HL-60 (cell line): ENCODE measurements around the gene ZNF292.
"Not testable (repeated sequence)": the region's sequence is repeated elsewhere in the genome, so short reads cannot be mapped to it uniquely, and the experiment has no call there.

ENCODE experiments used
- DNase-seq, 2 experiments: peaks; one replicate each; pipeline ENCODE4 v3.0.0-alpha.2; 2010 to 2020; ENCODE audit warnings: low read depth in 1 of 2, low spot score in 1 of 2
- H3K27ac ChIP-seq: fragments of 250-450 bp; sonication (Bioruptor Pico); replicated peaks from 2 replicates; pipeline ENCODE4 v1.5.1; 2020; ENCODE audit warnings: mild to moderate bottlenecking, moderate library complexity
- H3K27me3 ChIP-seq: fragments of 250-450 bp; sonication (Bioruptor Pico); 2 replicates; pipeline ENCODE4 v1.5.1; 2021; ENCODE audit warnings: mild to moderate bottlenecking, moderate library complexity; ENCODE audit not compliant: insufficient read depth, poor library complexity, severe bottlenecking
- H3K4me3 ChIP-seq: replicated peaks from 2 replicates; pipeline ENCODE4 v1.5.1; 2011; ENCODE audit warnings: mild to moderate bottlenecking, control low read depth, low read length; ENCODE audit not compliant: insufficient read depth
- CTCF ChIP-seq: IDR thresholded peaks from one replicate; pipeline ENCODE4 v1.5.1; 2011; ENCODE audit warnings: low read length, control low read depth, inconsistent platforms; ENCODE audit not compliant: insufficient read depth
- GABPA ChIP-seq: IDR thresholded peaks from 2 replicates; pipeline ENCODE4 v1.6.1; 2012; ENCODE audit warnings: low read depth
- POLR2AphosphoS5 ChIP-seq: IDR thresholded peaks from 2 replicates; pipeline ENCODE4 v1.6.1; 2012; ENCODE audit warnings: low read depth
- REST ChIP-seq: IDR thresholded peaks from 2 replicates; pipeline ENCODE4 v1.6.1; 2012; ENCODE audit warnings: low read depth; ENCODE audit not compliant: insufficient replicate concordance
- SPI1 ChIP-seq: IDR thresholded peaks from 2 replicates; pipeline ENCODE4 v1.6.1; 2012; ENCODE audit warnings: low read depth, mild to moderate bottlenecking, borderline replicate concordance

The ZNF292 gene

GRCh38 chr6:87225937-87226336, 70.6 kb downstream of the ZNF292 start:
- no peak overlapping the region for H3K4me3 ChIP-seq
- H3K27ac ChIP-seq, result no peak overlapping the region
- no peak for DNase-seq
- TF ChIP-seq CTCF, result no peak
- TF ChIP-seq GABPA, result no peak
- no peak for TF ChIP-seq SPI1
- TF ChIP-seq REST, result no peak
- no peak for TF ChIP-seq POLR2AphosphoS5
- no peaks in the 10 kb centered on the region for H3K27me3 ChIP-seq

GRCh38 chr6:87230801-87231200, 75.4 kb downstream of the ZNF292 start:
- DNase-seq, result no peak
- no peak overlapping the region for H3K27ac ChIP-seq
- no peak for TF ChIP-seq SPI1
- TF ChIP-seq CTCF, result no peak
- TF ChIP-seq GABPA, result no peak
- TF ChIP-seq REST, result no peak
- no peak for TF ChIP-seq POLR2AphosphoS5
- H3K27me3 ChIP-seq, result no peaks in the 10 kb centered on the region
- H3K4me3 ChIP-seq, result no peak overlapping the region

GRCh38 chr6:87237804-87238203, 82.4 kb downstream of the ZNF292 start:
- no peaks in the 10 kb centered on the region for H3K27me3 ChIP-seq
- no peak for TF ChIP-seq REST
- no peak for TF ChIP-seq POLR2AphosphoS5
- TF ChIP-seq CTCF, result peak; percentile 35
- peak; percentile 75; the same call in 1 of the 2 replicates for TF ChIP-seq SPI1
- TF ChIP-seq GABPA, result no peak
- no peak overlapping the region for H3K4me3 ChIP-seq
- peak in 1 of 2 experiments; percentile 8 for DNase-seq
- H3K27ac ChIP-seq, result no peak overlapping the region

GRCh38 chr6:87239098-87239635, 83.8 kb downstream of the ZNF292 start:
- not testable (repeated sequence) for H3K27me3 ChIP-seq, H3K27ac ChIP-seq, DNase-seq, H3K4me3 ChIP-seq
